Ishikawa (cell line): ENCODE measurements around the gene NHS.

Experiments
- CEBPB ChIP-seq: IDR thresholded peaks from 2 replicates; pipeline ENCODE4 v1.6.1; 2012
- EP300 ChIP-seq: IDR thresholded peaks from 2 replicates; pipeline ENCODE4 v1.6.1; 2012; ENCODE audit warnings: borderline replicate concordance
- NFIC ChIP-seq: IDR thresholded peaks from 2 replicates; pipeline ENCODE4 v1.6.1; 2012
- RAD21 ChIP-seq: IDR thresholded peaks from 2 replicates; pipeline ENCODE4 v1.6.1; 2012; ENCODE audit warnings: low read depth
- TAF1 ChIP-seq: IDR thresholded peaks from 2 replicates; pipeline ENCODE4 v1.6.1; 2012; ENCODE audit warnings: low read depth, mild to moderate bottlenecking
- TCF12 ChIP-seq: IDR thresholded peaks from 2 replicates; pipeline ENCODE4 v1.6.1; 2012; ENCODE audit warnings: low read depth
- YY1 ChIP-seq: IDR thresholded peaks from 2 replicates; pipeline ENCODE4 v1.6.1; 2012; ENCODE audit warnings: low read depth
- TF ChIP-seq, protein P1 (sequence below): IDR thresholded peaks from 2 replicates; pipeline ENCODE4 v1.6.1; 2012
- TF ChIP-seq, protein P2 (sequence below): IDR thresholded peaks from 2 replicates; pipeline ENCODE4 v1.6.1; 2012; ENCODE audit warnings: low read depth, mild to moderate bottlenecking
- TF ChIP-seq, protein P3 (sequence below): IDR thresholded peaks from 2 replicates; pipeline ENCODE4 v1.6.1; 2012

DNA sequence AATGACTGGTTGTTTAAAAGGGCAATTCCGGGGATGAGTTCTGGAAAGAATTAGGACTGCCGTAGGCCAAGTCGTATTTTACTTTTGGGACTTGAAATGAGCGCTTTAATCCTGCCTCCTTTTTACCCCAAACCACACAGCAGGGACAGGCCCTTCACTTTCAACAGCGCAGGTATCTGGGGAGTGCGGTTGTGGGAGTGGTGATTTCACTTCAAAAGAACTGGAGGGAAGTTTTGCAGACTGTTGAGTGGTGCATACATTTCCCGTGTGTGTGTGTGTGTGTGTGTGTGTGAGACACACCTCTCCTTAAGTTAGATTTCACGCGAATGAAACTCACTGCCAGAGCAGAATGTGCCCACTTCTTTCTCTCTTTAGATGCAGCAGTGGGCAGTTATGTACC, 2.8 kb downstream of the NHS start:
- TF ChIP-seq TAF1 (no peak), EP300 (no peak), NFIC (no peak), RAD21 (no peak), TCF12 (no peak), YY1 (no peak), CEBPB (no peak)
- TF ChIP-seq, protein P1, sequence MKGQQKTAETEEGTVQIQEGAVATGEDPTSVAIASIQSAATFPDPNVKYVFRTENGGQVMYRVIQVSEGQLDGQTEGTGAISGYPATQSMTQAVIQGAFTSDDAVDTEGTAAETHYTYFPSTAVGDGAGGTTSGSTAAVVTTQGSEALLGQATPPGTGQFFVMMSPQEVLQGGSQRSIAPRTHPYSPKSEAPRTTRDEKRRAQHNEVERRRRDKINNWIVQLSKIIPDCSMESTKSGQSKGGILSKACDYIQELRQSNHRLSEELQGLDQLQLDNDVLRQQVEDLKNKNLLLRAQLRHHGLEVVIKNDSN, result no peak
- TF ChIP-seq, protein P2, sequence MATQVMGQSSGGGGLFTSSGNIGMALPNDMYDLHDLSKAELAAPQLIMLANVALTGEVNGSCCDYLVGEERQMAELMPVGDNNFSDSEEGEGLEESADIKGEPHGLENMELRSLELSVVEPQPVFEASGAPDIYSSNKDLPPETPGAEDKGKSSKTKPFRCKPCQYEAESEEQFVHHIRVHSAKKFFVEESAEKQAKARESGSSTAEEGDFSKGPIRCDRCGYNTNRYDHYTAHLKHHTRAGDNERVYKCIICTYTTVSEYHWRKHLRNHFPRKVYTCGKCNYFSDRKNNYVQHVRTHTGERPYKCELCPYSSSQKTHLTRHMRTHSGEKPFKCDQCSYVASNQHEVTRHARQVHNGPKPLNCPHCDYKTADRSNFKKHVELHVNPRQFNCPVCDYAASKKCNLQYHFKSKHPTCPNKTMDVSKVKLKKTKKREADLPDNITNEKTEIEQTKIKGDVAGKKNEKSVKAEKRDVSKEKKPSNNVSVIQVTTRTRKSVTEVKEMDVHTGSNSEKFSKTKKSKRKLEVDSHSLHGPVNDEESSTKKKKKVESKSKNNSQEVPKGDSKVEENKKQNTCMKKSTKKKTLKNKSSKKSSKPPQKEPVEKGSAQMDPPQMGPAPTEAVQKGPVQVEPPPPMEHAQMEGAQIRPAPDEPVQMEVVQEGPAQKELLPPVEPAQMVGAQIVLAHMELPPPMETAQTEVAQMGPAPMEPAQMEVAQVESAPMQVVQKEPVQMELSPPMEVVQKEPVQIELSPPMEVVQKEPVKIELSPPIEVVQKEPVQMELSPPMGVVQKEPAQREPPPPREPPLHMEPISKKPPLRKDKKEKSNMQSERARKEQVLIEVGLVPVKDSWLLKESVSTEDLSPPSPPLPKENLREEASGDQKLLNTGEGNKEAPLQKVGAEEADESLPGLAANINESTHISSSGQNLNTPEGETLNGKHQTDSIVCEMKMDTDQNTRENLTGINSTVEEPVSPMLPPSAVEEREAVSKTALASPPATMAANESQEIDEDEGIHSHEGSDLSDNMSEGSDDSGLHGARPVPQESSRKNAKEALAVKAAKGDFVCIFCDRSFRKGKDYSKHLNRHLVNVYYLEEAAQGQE, result no peak
- TF ChIP-seq, protein P3, sequence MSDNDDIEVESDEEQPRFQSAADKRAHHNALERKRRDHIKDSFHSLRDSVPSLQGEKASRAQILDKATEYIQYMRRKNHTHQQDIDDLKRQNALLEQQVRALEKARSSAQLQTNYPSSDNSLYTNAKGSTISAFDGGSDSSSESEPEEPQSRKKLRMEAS, result no peak
